Measurements from ENCODE around the gene ZNF780A.

The ZNF780A gene

DNA sequence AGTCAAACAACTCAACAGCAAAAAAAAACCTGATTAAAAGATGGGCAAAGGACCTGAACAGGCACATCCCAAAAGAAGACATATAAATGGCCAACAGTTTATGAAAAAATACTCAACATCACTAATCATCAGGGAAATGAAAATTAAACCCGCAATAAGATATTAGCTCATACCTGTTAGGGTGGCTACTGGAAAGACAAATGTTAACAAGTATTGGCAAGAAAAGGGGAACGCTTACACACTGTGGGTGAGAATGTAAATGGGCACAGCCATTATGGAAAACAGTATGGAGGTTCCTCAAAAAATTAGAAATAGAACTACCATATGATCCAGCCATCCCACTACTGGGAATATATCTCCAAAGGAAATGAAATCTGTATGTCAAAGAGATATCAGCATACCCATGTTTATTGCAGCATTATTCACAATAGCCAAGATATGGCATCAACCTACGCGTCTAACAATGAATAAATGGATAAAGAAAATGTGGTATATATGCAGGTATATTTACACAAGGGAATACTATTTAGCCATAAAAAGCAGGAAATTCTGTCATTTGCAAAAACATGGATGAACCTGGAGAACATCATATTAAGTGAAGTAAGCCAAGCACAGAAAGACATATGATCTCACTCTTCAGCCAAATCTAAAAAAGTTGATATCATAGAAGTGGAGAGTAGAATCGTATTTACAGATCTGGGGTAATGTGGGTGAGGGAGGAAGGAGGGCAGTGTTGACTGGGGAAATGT lies 2.3 kb downstream of the ZNF780A start:
- Histone ChIP-seq H3K27me3 (ENCODE audit: control insufficient read depth in 1 of 2, insufficient read depth in 2 of 2, low read length in 2 of 2) (no peaks in the 10 kb centered on the region), H3K4me3 (ENCODE audit: low read length in 2 of 2) (no peak overlapping the region), H3K4me1 (ENCODE audit: control insufficient read depth, insufficient read depth, low read length) (peaks cover 4% of the 10 kb centered on the region), H3K27ac (ENCODE audit: low read length) (no peak overlapping the region), H3K9me3 (ENCODE audit: control insufficient read depth in 2 of 2, low read length in 2 of 2) (no peaks in the 10 kb centered on the region), H3K9ac (ENCODE audit: low read length in 2 of 2) (no peak overlapping the region), H3K36me3 (ENCODE audit: control insufficient read depth in 2 of 2, insufficient read depth in 2 of 2, low read length in 2 of 2) (peaks cover 3 to 6% of the 10 kb centered on the region in 2 donors)

DNA sequence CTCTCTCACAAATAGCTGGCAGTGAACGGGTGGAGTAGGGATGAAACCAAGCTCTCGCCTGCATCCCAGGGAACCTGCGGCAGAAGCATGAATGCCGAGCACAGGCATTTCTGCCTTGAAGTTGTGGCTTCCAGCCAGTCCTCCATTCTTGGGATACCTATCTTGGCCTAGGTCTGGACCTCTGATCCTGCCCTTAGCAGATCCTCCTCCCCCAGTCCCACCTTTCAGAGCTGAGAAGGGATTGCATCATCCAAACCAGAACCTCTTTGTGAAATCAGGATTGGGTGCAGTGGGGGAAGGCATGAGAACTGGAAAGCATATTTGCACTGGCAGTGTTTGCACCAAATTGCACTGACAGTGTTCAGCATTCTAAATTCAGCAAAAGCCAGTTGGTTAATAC lies 5.8 kb downstream of the ZNF780A start:
- H3K4me1 ChIP-seq (ENCODE audit: control insufficient read depth, insufficient read depth, low read length), result no peaks in the 10 kb centered on the region
- H3K9ac ChIP-seq (ENCODE audit: low read length in 2 of 2), result no peak overlapping the region
- no peaks in the 10 kb centered on the region for H3K9me3 ChIP-seq (ENCODE audit: control insufficient read depth in 2 of 2, low read length in 2 of 2)
- H3K27me3 ChIP-seq (ENCODE audit: control insufficient read depth in 1 of 2, insufficient read depth in 2 of 2, low read length in 2 of 2), result no peaks in the 10 kb centered on the region
- peaks cover 25 to 30% of the 10 kb centered on the region in 2 donors for H3K36me3 ChIP-seq (ENCODE audit: control insufficient read depth in 2 of 2, insufficient read depth in 2 of 2, low read length in 2 of 2)
- no peak overlapping the region for H3K4me3 ChIP-seq (ENCODE audit: low read length in 2 of 2)
- H3K27ac ChIP-seq (ENCODE audit: low read length), result no peak overlapping the region

DNA sequence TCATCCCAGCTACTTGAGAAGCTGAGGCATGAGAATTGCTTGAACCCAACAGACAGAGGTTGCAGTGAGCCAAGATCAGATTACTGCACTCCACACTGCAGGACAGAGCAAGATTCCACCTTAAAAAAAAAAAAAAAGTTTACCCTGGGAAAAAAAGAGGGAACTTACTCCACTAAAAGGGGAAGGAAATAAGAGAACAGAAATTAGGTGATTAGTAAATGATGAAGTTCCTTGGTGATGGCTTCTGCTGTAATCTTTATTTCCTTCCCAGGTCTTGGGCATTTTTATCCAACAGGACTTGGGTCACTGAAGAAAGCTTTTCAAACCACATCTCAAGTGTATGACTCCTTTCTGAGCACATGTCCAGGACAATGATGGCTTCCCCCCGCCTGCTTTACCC lies 9.3 kb downstream of the ZNF780A start:
- H3K36me3 ChIP-seq (ENCODE audit: control insufficient read depth in 2 of 2, insufficient read depth in 2 of 2, low read length in 2 of 2), result peaks cover 35 to 47% of the 10 kb centered on the region in 2 donors
- H3K9ac ChIP-seq (ENCODE audit: low read length in 2 of 2), result no peak overlapping the region
- H3K9me3 ChIP-seq (ENCODE audit: control insufficient read depth in 2 of 2, low read length in 2 of 2), result peaks cover 0 to 3% of the 10 kb centered on the region in 2 donors
- no peak overlapping the region for H3K4me3 ChIP-seq (ENCODE audit: low read length in 2 of 2)
- H3K27ac ChIP-seq (ENCODE audit: low read length), result no peak overlapping the region
- H3K4me1 ChIP-seq (ENCODE audit: control insufficient read depth, insufficient read depth, low read length), result no peaks in the 10 kb centered on the region
- H3K27me3 ChIP-seq (ENCODE audit: control insufficient read depth in 1 of 2, insufficient read depth in 2 of 2, low read length in 2 of 2), result no peaks in the 10 kb centered on the region

DNA sequence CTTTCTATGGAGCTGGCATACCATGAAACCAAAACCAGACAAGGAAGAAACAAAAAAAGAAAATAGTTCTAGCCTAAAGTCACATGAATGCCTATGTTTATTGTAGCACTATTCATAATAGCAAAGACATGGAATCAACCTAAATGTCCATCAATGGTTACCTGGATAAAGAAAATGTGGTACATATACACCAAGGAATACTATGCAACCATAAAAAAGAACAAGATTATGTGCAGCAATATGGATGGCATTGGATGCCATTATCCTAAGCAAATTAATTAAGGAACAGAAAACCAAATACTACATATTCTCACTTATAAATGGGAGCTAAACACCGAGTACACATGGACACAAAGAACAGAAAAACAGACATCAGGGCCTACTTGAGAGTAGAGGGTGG lies 10.5 kb downstream of the ZNF780A start:
- Histone ChIP-seq H3K4me1 (ENCODE audit: control insufficient read depth, insufficient read depth, low read length) (no peaks in the 10 kb centered on the region), H3K36me3 (ENCODE audit: control insufficient read depth in 2 of 2, insufficient read depth in 2 of 2, low read length in 2 of 2) (peaks cover 43 to 58% of the 10 kb centered on the region in 2 donors), H3K27me3 (ENCODE audit: control insufficient read depth in 1 of 2, insufficient read depth in 2 of 2, low read length in 2 of 2) (no peaks in the 10 kb centered on the region), H3K27ac (ENCODE audit: low read length) (no peak overlapping the region), H3K9ac (ENCODE audit: low read length in 2 of 2) (no peak overlapping the region), H3K4me3 (ENCODE audit: low read length in 2 of 2) (no peak overlapping the region), H3K9me3 (ENCODE audit: control insufficient read depth in 2 of 2, low read length in 2 of 2) (peaks cover 0 to 3% of the 10 kb centered on the region in 2 donors)

GRCh38 chr19:40078377-40078776 lies 12.4 kb downstream of the ZNF780A start:
- Histone ChIP-seq H3K9me3 (ENCODE audit: control insufficient read depth in 2 of 2, low read length in 2 of 2) (peaks cover 6 to 13% of the 10 kb centered on the region in 2 donors), H3K36me3 (ENCODE audit: control insufficient read depth in 2 of 2, insufficient read depth in 2 of 2, low read length in 2 of 2) (peaks cover 51 to 69% of the 10 kb centered on the region in 2 donors), H3K4me3 (ENCODE audit: low read length in 2 of 2) (no peak overlapping the region), H3K9ac (ENCODE audit: low read length in 2 of 2) (no peak overlapping the region), H3K27me3 (ENCODE audit: control insufficient read depth in 1 of 2, insufficient read depth in 2 of 2, low read length in 2 of 2) (no peaks in the 10 kb centered on the region), H3K4me1 (ENCODE audit: control insufficient read depth, insufficient read depth, low read length) (no peaks in the 10 kb centered on the region), H3K27ac (ENCODE audit: low read length) (no peak overlapping the region)

- H3K4me1 ChIP-seq (ENCODE audit: control insufficient read depth, insufficient read depth, low read length), result no peaks in the 10 kb centered on the region
- H3K27ac ChIP-seq (ENCODE audit: low read length), result no peak overlapping the region
- no peak overlapping the region for H3K4me3 ChIP-seq (ENCODE audit: low read length in 2 of 2)
- no peak overlapping the region for H3K9ac ChIP-seq (ENCODE audit: low read length in 2 of 2)
- H3K27me3 ChIP-seq (ENCODE audit: control insufficient read depth in 1 of 2, insufficient read depth in 2 of 2, low read length in 2 of 2), result no peaks in the 10 kb centered on the region
- peaks cover 12% of the 10 kb centered on the region in 2 donors for H3K36me3 ChIP-seq (ENCODE audit: control insufficient read depth in 2 of 2, insufficient read depth in 2 of 2, low read length in 2 of 2)
- peaks cover 6 to 12% of the 10 kb centered on the region in 2 donors for H3K9me3 ChIP-seq (ENCODE audit: control insufficient read depth in 2 of 2, low read length in 2 of 2)
These were observed 20.7 kb downstream of the ZNF780A start for GRCh38 chr19:40070058-40070457.

DNA sequence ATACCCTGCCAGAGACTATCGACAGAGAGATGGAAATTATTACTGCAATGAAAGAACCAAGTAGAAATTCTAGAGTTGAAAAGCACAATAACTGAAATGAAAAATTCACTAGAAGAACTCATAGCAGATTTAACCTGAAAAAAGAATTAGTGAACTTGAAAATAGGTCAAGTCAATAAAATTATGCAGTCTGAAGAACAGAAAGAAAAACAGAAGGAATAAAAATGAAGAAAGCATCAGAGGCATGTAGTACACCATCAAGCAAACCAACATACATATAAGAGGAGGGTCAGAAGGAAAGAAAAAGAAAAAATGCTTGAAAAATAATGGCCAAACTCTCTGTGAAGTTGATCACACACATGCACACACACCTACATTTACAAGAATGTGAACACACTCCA lies 31.1 kb downstream of the ZNF780A start:
- Histone ChIP-seq H3K4me3 (ENCODE audit: low read length in 2 of 2) (no peak overlapping the region), H3K4me1 (ENCODE audit: control insufficient read depth, insufficient read depth, low read length) (no peaks in the 10 kb centered on the region), H3K9ac (ENCODE audit: low read length in 2 of 2) (no peak overlapping the region), H3K36me3 (ENCODE audit: control insufficient read depth in 2 of 2, insufficient read depth in 2 of 2, low read length in 2 of 2) (no peaks in the 10 kb centered on the region), H3K9me3 (ENCODE audit: control insufficient read depth in 2 of 2, low read length in 2 of 2) (peaks cover 3 to 6% of the 10 kb centered on the region in 2 donors), H3K27ac (ENCODE audit: low read length) (no peak overlapping the region), H3K27me3 (ENCODE audit: control insufficient read depth in 1 of 2, insufficient read depth in 2 of 2, low read length in 2 of 2) (no peaks in the 10 kb centered on the region)

- Histone ChIP-seq H3K27ac (ENCODE audit: low read length) (no peak overlapping the region), H3K27me3 (ENCODE audit: control insufficient read depth in 1 of 2, insufficient read depth in 2 of 2, low read length in 2 of 2) (no peaks in the 10 kb centered on the region), H3K4me1 (ENCODE audit: control insufficient read depth, insufficient read depth, low read length) (no peaks in the 10 kb centered on the region), H3K4me3 (ENCODE audit: low read length in 2 of 2) (no peak overlapping the region), H3K9ac (ENCODE audit: low read length in 2 of 2) (no peak overlapping the region), H3K36me3 (ENCODE audit: control insufficient read depth in 2 of 2, insufficient read depth in 2 of 2, low read length in 2 of 2) (no peaks in the 10 kb centered on the region), H3K9me3 (ENCODE audit: control insufficient read depth in 2 of 2, low read length in 2 of 2) (peaks cover 3 to 6% of the 10 kb centered on the region in 2 donors)
These were observed 33.6 kb downstream of the ZNF780A start for GRCh38 chr19:40057166-40057565.

GRCh38 chr19:40056505-40056904 lies 34.2 kb downstream of the ZNF780A start:
- Histone ChIP-seq H3K27ac (ENCODE audit: low read length) (peak overlapping the region; percentile 19), H3K9ac (ENCODE audit: low read length in 2 of 2) (peak overlapping the region; percentile 77 to 85), H3K4me1 (ENCODE audit: control insufficient read depth, insufficient read depth, low read length) (no peaks in the 10 kb centered on the region)

DNA sequence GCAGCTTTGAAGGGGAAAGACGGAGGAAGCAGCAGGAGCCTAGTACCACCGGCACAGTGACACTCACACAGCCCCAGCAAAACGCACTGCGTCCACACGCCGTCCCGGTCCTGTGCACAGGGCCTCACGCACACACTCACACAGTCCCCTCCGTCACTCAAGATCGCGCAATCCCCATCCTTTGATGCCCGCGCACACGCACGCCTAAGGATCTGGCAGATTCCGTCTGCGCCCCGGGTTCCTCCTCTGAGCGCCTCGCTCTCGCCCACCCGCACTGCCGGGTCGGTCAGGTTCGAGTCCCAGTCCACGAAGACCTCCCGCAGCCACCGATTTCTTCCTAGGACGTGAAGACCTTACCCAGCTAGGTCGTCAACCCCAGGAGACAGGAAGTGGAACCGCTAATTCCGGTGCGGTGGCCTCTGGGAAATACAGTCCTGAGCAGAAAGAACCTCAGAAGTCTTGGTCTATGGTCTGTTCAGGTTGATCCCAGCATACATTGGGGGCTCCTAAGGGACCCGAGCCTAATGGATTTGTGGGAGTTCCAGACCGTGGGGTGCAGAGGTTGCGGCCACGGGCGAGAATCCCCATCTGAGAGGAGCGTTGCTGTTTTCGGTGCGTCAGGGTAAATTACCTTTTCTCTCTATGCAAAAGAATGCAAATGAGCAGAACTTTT lies 34.8 kb downstream of the ZNF780A start, which contains the start of gene ZNF780B:
ZNF780B (minus strand) TSS at position 400 of the 673 bp plus-strand sequence. CDS start 5,899 bp downstream, outside the sequence.
- Histone ChIP-seq H3K9me3 (ENCODE audit: control insufficient read depth in 2 of 2, low read length in 2 of 2) (peaks cover 3 to 6% of the 10 kb centered on the region in 2 donors), H3K36me3 (ENCODE audit: control insufficient read depth in 2 of 2, insufficient read depth in 2 of 2, low read length in 2 of 2) (no peaks in the 10 kb centered on the region), H3K4me1 (ENCODE audit: control insufficient read depth, insufficient read depth, low read length) (no peaks in the 10 kb centered on the region), H3K4me3 (ENCODE audit: low read length in 2 of 2) (peak within 1 kb of the TSS; percentile 85 to 88), H3K27me3 (ENCODE audit: control insufficient read depth in 1 of 2, insufficient read depth in 2 of 2, low read length in 2 of 2) (no peaks in the 10 kb centered on the region), H3K27ac (ENCODE audit: low read length) (peak within 1 kb of the TSS; percentile 19), H3K9ac (ENCODE audit: low read length in 2 of 2) (peak within 1 kb of the TSS; percentile 77 to 85)

More at GRCh38 chr19:40056505-40056904, 34.2 kb downstream of the ZNF780A start:
- Histone ChIP-seq H3K9me3 (ENCODE audit: control insufficient read depth in 2 of 2, low read length in 2 of 2) (peaks cover 3 to 6% of the 10 kb centered on the region in 2 donors), H3K27me3 (ENCODE audit: control insufficient read depth in 1 of 2, insufficient read depth in 2 of 2, low read length in 2 of 2) (no peaks in the 10 kb centered on the region), H3K36me3 (ENCODE audit: control insufficient read depth in 2 of 2, insufficient read depth in 2 of 2, low read length in 2 of 2) (no peaks in the 10 kb centered on the region), H3K4me3 (ENCODE audit: low read length in 2 of 2) (peak overlapping the region; percentile 85 to 88)
